Mucosa of descending colon (tissue), 3 donors: ENCODE results near the gene TTLL1. TPM values are rescaled to one million over a fixed set of nuclear protein-coding genes. Genes with fewer than 3 reads are reported as not detected.

Experiments used
- ATAC-seq: fragments of 200-7000 bp; cut with Tn5 transposase; one replicate; pipeline ENCODE4 v1.9.1; 2020; ENCODE audit warnings: mild to moderate bottlenecking, moderate library complexity
- DNase-seq, 3 donors: peaks; one replicate each; pipeline ENCODE4 v3.0.0-alpha.2; 2020
- H3K36me3 ChIP-seq: fragments of 200-600 bp; one replicate; pipeline ENCODE4 v1.8.0; 2021; ENCODE audit warnings: low read depth, mild to moderate bottlenecking
- H3K4me1 ChIP-seq: fragments of 200-600 bp; one replicate; pipeline ENCODE4 v1.8.0; 2021; ENCODE audit warnings: low read depth, mild to moderate bottlenecking
- H3K4me3 ChIP-seq: fragments of 200-600 bp; one replicate; pipeline ENCODE4 v1.8.0; 2021; ENCODE audit warnings: mild to moderate bottlenecking
- H3K9me3 ChIP-seq: fragments of 200-600 bp; one replicate; pipeline ENCODE4 v1.8.0; 2021; ENCODE audit warnings: mild to moderate bottlenecking
- intact Hi-C, 2 donors: fragments of 100-400 bp; cut with DNase I in 1 of 2; cut with micrococcal nuclease in 1 of 2; formaldehyde crosslinking; loops; one replicate each; pipeline versions ENCODE4 v1.11.0 to v1.11.1; 2022; cut with DNase I, micrococcal nuclease
- total RNA-seq, 3 donors: library from RNA; stranded (reverse); fragmentation: NEBNext Ultra II Directional in 2 of 3; extraction: Animal tissue kit (Norgen Biotek cat#: 25700) in 2 of 3; gene quantifications; one replicate each; pipeline versions ENCODE4 v1.2.1 to v1.2.4, GENCODE V29; 2021 to 2023
- TF ChIP-seq, protein P1 (sequence below): fragments of 200-600 bp; IDR thresholded peaks from one replicate; pipeline ENCODE4 v1.8.0; 2022; ENCODE audit warnings: antibody characterized with exemption, mild to moderate bottlenecking
- donor health status: DM: no; HTN: no; CAD: no; lungs with moderate emphysema.
- donor health status: DM: no; HTN: no; CAD: no.
- donor health status: DM: no; HTN: yes; CAD: no.

Gene TTLL1
- total RNA-seq, 3 donors from 2014 or later = 2.0 to 5.7 (median 3.4) TPM

DNA sequence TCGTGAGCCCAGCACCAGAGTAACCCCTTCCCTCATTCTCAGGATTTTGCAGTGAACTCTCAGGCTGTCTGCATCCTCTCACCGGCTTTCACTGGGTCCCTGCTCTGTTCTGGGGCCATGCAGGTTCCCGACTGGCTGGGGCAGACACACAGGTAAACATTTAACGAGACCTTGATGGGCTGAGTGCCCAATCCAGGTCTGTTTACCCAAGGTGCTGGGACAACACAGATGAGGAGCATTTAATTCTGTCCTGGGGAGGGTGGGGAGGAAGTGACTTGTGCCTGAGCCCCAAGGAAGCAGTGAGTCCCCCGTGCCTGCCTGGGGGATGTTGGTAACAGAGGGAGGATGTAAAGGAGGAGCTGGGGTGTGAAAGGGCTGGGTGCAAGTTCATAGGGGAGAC, 25.8 kb upstream of the TTLL1 start:
- H3K4me3 ChIP-seq = no peak overlapping the region
- ATAC-seq (peak; percentile 62), DNase-seq (peak; percentile 67 to 88 (median 76))
- TF ChIP-seq, protein P1, sequence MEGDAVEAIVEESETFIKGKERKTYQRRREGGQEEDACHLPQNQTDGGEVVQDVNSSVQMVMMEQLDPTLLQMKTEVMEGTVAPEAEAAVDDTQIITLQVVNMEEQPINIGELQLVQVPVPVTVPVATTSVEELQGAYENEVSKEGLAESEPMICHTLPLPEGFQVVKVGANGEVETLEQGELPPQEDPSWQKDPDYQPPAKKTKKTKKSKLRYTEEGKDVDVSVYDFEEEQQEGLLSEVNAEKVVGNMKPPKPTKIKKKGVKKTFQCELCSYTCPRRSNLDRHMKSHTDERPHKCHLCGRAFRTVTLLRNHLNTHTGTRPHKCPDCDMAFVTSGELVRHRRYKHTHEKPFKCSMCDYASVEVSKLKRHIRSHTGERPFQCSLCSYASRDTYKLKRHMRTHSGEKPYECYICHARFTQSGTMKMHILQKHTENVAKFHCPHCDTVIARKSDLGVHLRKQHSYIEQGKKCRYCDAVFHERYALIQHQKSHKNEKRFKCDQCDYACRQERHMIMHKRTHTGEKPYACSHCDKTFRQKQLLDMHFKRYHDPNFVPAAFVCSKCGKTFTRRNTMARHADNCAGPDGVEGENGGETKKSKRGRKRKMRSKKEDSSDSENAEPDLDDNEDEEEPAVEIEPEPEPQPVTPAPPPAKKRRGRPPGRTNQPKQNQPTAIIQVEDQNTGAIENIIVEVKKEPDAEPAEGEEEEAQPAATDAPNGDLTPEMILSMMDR = no peak
- H3K4me1 ChIP-seq = peaks cover 49% of the 10 kb centered on the region
- no peaks in the 10 kb centered on the region for H3K9me3 ChIP-seq
- no peaks in the 10 kb centered on the region for H3K36me3 ChIP-seq
- intact Hi-C loops = no loop called here

DNA sequence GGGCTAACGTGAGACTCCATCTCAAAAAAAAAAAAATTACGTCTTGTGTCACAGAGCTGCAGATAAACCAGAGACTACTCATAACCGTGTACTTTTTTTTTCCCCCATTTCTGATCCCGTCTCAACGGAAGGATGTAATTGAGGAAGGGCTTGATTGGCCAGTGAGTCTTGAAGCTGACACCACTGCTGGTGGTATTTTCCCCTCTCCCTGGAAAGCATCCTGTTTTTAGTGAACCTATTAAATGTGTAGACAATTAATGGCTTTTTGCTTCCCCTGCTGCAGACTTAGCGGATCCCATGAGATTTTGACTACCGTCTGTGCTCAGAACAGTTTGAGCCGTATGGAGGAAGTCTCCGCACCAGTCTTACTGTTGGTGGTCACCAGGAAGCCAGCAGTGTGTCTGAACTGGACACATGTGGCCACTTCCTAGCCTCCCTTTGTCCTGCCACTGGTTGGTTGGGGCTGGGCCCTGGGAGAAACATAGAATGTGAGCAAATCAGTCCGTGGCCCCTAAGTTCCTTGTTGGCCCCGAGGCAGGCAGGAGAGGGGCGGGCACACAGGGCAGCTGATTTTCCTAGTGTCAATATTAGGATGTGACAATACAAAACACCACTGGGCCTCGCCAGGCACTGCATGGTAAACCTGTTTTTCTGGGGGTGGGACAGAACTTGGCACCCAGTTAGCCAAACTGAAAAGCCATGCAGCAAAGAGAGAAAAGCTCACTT, 24.5 kb upstream of the TTLL1 start:
- Histone ChIP-seq H3K36me3 (no peaks in the 10 kb centered on the region), H3K4me3 (no peak overlapping the region), H3K4me1 (peaks cover 39% of the 10 kb centered on the region), H3K9me3 (no peaks in the 10 kb centered on the region)
- intact Hi-C loops = no loop called here
- TF ChIP-seq, protein P1 = no peak
- ATAC-seq (peak; percentile 18), DNase-seq (peak in 1 of 3 donors; percentile 61)

DNA sequence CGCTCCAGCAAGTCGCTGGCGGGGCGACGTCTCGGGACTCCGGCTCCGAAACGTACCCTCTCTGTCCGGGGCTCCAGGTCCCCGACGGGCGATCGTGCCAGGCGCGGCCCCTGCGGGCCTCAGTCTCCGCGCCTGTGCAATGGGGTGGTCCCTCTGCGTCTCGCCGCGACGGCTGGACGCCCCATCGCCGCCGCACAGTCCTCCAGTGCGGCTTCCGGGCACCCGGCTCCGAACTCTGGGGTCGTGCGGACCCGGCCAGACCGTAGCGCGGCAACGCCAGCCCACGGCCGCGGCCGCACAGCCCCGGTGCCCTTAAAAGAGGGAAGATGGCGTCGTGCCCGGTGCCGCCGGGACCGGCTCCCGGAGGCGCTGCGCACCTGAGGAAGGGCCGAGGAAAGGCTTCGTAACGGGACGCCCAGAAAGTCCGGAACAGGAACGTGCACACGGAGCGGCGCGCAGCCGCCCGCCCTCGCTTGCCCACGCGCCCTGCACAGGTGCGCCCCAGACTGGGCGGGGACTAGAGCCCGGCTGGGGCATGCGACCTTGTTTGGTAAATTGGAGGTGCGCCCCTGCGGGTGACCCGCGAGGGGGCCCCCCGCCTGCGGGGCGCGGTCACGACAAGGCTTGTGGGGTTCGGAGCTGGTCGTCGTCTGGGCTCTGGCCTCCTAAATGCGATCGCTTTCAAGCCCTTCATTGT, 21.9 kb upstream of the TTLL1 start:
- ATAC-seq (peak; percentile 78), DNase-seq (peak; percentile 72 to 81 (median 78))
- no peaks in the 10 kb centered on the region for H3K36me3 ChIP-seq
- peaks cover 31% of the 10 kb centered on the region for H3K4me1 ChIP-seq
- intact Hi-C loops = no loop called here
- no peaks in the 10 kb centered on the region for H3K9me3 ChIP-seq
- TF ChIP-seq, protein P1 = no peak
- H3K4me3 ChIP-seq = peak overlapping the region; percentile 27

DNA sequence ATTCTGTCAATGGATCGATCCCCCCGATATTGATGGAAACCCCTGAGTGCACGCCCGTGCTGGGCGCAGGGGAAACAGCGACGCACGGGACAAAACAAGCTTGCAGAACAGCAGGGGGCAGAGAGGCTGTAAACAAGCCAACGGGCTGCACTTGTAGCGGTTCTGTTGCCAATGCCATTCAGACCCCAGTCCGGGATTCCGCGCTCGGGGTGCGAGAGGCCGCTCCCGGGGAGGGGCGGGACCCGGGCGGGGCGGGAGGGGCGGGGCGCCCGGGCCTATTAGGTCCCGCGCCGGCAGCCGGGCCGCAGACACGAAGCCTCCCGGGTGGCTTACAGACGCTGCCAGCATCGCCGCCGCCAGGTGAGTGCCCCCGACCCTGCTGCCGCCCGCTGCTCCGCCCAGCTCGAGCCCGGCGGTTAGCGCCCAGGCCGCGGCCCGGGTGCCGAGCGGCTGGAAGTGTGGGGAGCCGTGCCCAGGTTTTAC, 21.3 kb upstream of the TTLL1 start, which contains the start of gene BIK:
BIK (plus strand) TSS at position 307 of the 483 bp plus-strand sequence. CDS start 13,273 bp downstream, outside the sequence.
- H3K4me3 ChIP-seq = peak within 1 kb of the TSS; percentile 27
- DNase-seq = peak; percentile 70 to 80 (median 78)
- H3K4me1 ChIP-seq = peaks cover 27% of the 10 kb centered on the region
- TF ChIP-seq, protein P1 = no peak
- intact Hi-C loops = no loop called here
- H3K36me3 ChIP-seq = no peaks in the 10 kb centered on the region
- peak; percentile 73 for ATAC-seq
- H3K9me3 ChIP-seq = no peaks in the 10 kb centered on the region

DNA sequence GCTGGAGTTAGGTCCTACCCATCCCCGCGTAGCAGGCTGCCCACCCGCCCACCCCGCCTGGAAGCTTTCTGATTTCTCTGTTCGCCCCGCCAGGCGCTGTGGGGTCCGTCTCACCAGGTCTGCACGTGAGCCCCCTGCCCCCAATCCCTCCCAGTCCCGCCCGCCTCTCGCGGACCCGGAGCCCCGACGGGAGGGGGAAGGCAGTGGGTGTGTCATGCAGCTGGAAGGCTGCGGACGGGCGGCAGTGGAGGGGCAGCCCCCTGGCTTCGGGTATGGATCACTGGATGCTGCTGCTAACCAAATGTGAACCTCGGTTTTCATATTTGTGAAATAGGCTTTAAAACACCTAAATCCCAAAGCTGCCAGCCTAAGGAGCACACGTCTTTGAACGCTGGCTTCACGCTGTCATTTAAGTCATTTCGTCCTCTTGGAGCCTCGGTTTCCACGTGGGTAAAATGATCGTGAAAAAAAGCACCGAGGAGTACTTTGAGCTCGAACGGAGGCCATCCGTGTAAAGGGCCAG, 20.8 kb upstream of the TTLL1 start:
- peak in 1 of 3 donors; percentile 51 for DNase-seq
- TF ChIP-seq, protein P1 = no peak
- H3K9me3 ChIP-seq = no peaks in the 10 kb centered on the region
- intact Hi-C loops = no loop called here
- H3K4me1 ChIP-seq = peaks cover 22% of the 10 kb centered on the region
- no peak overlapping the region for H3K4me3 ChIP-seq
- H3K36me3 ChIP-seq = no peaks in the 10 kb centered on the region
- ATAC-seq = no peak
